GM10847 (cell line): ENCODE results near the gene HERC3.

Source experiments
- POLR2A ChIP-seq: IDR thresholded peaks from 2 replicates; pipeline ENCODE4 v1.6.1; 2011; ENCODE audit not compliant: insufficient read length; ENCODE audit errors: extremely low read depth

The HERC3 gene

GRCh38 chr4:88719381-88719780, 127.1 kb downstream of the HERC3 start:
- no peak for TF ChIP-seq POLR2A

DNA sequence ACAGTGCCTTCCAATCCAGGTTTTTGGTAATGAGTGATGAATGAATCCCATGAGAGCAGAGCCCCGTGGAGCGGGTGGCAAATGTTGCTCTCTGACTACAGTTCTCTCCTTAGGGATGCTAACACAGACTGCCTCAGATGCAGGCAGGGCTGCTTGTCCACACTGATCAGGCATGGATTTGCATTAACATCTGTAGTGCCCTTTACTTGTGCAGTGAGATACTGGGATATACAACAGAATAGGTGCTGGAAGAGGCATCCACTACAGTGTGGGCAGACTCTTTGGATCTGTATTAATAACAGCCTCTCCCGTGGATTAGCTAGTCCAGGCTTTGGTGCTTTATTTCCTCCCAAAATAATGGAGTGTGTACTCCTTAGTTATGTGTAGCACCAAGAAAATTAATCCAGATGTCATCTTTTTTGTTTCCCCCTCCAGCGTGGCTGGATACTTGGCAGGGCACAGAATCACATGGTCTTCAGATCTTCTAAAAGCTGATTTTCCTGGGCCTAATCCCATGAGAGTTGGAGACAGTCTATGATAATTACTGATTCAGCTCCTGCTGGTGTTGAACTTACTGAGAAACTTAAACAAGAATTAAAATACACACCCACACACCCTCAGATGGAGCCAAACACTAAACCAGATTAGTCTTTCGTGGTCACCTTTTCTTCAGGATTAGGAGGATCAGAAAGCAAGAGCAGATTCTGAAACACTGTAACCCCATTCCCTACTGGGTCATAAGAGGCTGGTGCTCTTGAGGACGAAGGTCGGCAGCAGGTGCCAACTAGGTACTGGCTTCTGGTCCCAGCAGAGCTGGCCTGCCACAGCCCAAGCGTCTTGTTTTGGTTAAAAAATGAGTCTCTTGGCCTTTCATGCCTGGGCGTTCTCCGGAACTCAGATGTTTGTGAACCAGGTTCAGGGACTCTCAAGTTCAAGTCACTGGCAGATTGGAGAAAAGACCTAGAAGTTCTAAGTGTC, 128.5 kb downstream of the HERC3 start:
- no peak for TF ChIP-seq POLR2A

GRCh38 chr4:88722276-88722780, 130.0 kb downstream of the HERC3 start:
- TF ChIP-seq POLR2A: no peak

GRCh38 chr4:88722828-88723227, 130.5 kb downstream of the HERC3 start:
- no peak for TF ChIP-seq POLR2A

GRCh38 chr4:88724406-88724805, 132.1 kb downstream of the HERC3 start:
- TF ChIP-seq POLR2A: no peak

DNA sequence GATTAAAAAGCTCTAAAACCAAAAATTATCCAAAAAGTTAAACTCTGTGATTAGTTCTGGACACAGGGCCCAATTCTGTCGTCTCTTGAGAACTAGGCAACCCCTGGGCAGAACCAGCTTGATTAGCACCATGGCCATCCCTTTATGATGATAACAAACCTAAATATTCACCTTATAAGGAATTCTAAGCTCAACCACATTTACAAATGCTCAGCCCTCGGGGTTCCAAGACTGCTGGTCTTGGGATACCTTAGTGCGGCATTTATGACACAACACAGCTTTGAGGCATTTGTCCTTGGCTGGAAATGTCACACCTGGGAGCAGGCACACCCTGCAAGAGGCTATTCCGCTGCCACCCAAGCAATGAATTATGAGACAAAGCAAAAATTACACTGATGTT, 132.9 kb downstream of the HERC3 start:
- TF ChIP-seq POLR2A: no peak

GRCh38 chr4:88725986-88726385, 133.7 kb downstream of the HERC3 start:
- no peak for TF ChIP-seq POLR2A

- no peak for TF ChIP-seq POLR2A
These were observed 135.9 kb downstream of the HERC3 start for GRCh38 chr4:88728146-88728545.

GRCh38 chr4:88729146-88729760, 137.0 kb downstream of the HERC3 start:
- TF ChIP-seq POLR2A: no peak

DNA sequence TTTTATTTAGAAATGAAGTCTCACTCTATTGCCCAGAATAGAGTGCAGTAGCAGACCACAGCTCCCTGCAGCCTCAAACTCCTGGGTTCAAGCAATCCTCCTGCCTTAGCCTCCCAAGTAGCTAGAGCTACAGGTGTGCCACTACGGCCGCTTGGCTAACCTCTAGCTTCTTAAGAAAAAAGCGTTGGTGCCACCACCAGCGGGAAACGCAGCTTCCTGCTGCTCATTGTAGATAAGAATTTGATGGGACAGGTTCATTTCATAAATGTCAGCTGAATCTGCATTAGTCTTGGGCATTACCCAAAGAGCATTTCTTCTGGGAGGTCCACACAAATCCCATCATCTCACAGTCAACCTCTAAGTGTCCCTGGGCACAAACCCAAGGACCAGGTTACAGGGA, 138.5 kb downstream of the HERC3 start:
- TF ChIP-seq POLR2A: no peak

GRCh38 chr4:88731381-88731780, 139.1 kb downstream of the HERC3 start:
- TF ChIP-seq POLR2A: no peak

- no peak for TF ChIP-seq POLR2A
These were observed 140.6 kb downstream of the HERC3 start for GRCh38 chr4:88732714-88733368.

DNA sequence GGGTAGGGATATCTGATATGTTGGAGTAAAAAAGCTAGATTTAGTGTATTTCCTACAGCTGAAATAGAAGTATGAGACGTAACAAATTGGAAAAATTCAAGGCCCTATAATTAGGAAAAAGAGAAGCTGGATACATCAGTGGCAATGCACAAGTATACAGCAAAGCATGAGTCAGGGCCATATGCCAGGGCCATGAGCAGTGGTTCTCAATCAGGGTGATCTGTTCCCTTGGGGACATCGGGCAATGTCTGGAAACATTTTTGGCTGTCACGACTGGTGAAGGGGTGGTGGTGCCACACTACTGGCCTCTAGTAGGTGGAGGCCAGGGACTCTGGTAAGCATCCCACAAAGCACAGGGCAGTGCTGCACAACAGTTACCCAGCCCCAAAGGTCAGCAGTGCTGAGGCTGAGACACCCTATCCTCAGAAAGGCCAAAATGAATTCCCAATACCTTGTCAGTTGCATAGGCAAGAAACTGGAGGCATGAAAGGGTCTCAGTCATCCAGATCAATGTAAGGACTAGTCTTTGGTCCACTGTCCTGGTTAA, 142.2 kb downstream of the HERC3 start:
- TF ChIP-seq POLR2A: no peak

GRCh38 chr4:88735564-88735963, 143.3 kb downstream of the HERC3 start:
- TF ChIP-seq POLR2A: no peak

DNA sequence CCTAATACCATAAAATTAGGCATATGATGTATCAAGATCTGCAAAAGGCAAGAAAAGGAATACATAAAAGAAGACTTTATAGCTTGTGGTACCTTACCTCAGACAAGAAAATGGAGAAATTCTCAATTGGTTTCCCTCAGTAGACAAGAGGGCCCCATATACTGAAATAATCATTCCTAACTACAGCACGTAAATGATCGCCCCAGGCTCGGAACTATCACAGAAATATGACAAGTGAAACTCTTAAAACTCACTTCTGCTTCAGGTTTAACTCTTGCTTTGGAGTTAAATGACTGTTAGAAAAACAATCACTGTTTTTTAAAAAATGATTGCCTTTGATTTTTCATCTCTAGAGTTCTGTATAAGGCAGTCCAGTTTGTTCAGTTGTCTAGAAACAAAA, 144.0 kb downstream of the HERC3 start:
- no peak for TF ChIP-seq POLR2A

DNA sequence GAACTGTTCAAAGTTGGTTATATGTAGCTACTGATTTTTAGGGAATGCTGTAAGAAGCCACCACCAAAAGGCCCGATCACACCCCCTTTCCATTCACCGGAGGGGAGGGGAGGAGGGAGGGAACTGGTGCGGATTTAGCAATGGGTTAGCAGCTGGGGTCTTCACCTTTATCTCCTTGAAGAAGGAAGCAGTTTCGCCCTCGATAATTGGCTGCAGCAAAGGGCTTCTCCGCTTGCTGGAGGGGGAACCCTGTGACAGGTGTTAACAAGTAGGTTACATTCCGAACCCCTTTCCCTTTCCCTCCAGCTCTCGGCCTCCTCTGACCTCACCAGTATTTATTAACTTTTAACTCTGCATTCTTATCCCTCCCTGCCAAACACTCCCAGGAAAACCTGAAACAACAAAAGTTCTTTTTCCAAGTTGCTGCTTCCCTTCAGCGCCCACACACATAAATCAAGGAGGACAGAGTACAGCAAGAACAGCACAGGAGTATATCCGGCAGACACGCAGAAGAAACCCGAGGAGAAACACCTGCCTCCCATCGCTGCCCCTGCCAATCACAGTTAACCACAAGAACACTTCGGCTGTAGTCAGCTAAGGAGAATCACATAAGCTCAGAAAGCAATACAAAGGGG, 145.1 kb downstream of the HERC3 start:
- TF ChIP-seq POLR2A: no peak

- TF ChIP-seq POLR2A: no peak
These were observed 145.9 kb downstream of the HERC3 start for GRCh38 chr4:88738180-88738579.
